COLO668 (cell line): ENCODE measurements around the gene TPP1.

Source experiments
- DNase-seq: peaks from one replicate; lab custom pipeline; 2025; ENCODE audit not compliant: unreplicated experiment; lab: John Stamatoyannopoulos, UW

Gene TPP1

GRCh38 chr11:6596239-6596877 is 22.9 kb downstream of the TPP1 start:
- no peak for DNase-seq

DNA sequence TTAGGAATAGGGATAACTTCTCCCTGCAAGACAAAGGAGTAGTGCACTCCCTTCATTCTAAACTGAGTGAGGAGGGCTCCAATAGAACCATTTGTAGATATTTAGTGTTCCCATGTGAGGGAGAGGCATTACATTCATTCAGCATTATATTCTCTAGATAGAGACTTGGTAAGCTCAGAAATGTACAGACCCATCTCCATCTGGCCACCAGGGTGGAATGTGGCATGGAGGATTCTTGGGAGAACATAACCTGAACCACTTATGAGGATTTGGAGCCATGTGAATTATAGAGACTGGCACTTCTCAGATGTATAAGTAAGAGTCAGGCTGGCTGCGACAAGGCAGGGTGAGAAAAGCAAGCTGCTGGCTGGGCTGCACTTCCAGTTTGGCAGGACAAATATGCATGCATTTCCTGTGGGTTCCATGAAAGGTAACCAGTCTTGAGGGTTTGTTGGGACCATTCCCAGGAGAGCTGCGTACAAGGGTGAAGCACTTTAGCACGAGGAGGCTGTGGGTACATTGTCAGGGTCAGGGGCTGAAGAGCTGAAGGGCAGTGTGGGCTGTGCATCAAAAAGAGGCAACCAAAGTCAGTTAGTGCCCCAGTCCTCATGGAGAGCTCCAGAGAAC is 25.0 kb downstream of the TPP1 start:
- DNase-seq: no peak

DNA sequence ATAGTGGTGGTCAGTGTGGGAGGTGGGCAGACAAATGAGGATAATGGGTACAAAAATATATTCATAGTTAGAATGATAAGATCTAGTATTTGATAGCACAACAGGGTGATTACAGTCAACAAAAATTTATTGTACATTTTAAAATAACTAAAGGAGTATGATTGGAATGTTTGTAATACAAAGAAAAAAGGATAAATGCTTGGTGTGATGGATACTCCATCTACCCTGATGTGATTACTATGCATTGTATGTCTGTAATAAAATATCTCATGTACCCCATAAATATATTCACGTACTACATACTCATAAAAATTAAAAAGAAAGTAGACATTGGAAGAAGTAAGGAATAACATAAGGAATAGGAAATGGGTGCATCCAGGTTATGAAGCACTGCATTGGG is 31.2 kb downstream of the TPP1 start:
- no peak for DNase-seq

DNA sequence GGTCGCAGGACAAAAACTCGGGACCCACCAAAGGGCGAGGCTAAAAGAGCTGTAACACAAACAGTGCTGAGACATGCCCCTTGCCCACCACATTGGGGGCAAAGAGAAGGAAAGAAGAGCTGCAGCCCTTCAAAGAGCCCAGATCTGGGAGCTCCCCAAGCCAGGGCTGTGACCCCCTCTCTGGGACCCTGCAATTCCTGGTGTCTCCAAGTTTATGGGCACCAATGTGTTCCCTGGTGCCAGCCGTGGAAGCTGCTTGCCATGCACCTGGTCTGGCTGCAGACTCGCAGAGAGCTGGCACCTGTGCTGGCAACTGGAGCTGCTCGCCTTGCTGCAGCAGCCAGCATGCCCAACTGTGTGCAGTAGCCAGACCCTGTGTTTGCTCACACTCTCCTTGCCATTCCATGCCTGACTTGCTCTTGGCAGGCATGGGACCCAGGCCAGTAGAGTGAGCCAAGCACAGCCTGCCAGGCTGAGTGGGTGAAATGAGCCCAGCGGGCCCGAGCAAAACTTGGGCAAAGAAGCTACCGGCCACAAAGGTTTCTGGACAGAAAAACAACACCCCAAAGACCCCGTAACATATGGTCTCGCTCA is 31.8 kb downstream of the TPP1 start:
- no peak for DNase-seq

- DNase-seq: no peak
Observed at GRCh38 chr11:6586434-6587359, 32.5 kb downstream of the TPP1 start.

GRCh38 chr11:6584528-6584927 is 34.7 kb downstream of the TPP1 start:
- DNase-seq: no peak

DNA sequence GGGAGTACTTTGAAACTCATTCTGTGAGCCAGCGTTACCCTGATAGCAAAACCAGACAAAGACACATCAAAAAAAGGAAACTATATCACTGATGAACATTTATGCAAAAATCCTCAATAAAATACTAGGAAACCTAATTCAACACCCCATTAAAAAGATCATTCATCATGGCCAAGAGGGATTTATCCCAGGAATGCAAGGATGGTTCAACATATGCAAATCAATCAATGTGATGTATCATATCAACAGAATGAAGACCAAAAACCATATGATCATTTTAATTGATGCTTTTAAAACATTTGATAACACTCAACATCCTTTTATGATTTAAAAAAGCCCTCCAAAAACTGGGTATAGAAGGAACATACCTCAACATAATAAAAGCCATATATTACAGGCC is 35.6 kb downstream of the TPP1 start:
- no peak for DNase-seq

DNA sequence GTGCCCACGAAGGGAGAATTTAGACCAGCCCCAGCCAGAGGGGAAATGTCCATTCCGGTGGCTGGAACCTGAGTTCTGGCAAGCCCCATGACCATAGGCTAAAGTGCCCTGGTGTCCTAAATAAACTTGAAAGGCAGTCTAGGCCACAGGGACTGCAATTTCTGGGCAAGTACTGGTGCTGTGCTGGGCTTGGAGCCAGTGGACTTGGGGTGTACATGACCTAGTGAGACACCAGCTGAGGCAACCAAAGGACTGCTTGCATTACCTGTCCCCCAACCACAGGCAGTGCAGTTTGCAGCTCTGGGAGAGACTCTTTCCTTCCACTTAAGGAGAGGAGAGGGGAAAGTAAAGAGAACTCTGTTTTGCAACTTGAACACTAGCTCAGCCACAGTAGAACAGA is 39.5 kb downstream of the TPP1 start:
- DNase-seq: no peak

DNA sequence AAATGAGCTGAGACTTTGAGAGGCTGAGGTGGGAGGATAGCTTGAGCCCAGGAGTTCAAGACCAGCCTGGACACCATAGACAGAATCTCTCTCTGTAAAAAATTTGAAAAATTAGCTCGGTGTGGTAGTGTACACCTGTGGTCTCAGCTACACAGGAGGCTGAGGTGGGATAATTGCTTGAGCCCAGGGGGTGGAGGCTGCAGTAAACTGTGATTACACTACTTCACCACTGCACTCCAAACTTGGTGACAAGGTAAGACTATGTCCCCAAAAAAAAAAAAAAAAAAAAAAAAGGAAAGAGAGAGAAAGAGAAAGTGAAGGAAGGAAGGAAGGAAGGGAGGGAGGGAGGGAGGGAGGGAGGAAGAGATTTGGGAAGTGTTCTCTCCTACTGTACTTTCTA is 41.1 kb downstream of the TPP1 start:
- no peak for DNase-seq

GRCh38 chr11:6576471-6577373 is 42.5 kb downstream of the TPP1 start:
- no peak for DNase-seq

DNA sequence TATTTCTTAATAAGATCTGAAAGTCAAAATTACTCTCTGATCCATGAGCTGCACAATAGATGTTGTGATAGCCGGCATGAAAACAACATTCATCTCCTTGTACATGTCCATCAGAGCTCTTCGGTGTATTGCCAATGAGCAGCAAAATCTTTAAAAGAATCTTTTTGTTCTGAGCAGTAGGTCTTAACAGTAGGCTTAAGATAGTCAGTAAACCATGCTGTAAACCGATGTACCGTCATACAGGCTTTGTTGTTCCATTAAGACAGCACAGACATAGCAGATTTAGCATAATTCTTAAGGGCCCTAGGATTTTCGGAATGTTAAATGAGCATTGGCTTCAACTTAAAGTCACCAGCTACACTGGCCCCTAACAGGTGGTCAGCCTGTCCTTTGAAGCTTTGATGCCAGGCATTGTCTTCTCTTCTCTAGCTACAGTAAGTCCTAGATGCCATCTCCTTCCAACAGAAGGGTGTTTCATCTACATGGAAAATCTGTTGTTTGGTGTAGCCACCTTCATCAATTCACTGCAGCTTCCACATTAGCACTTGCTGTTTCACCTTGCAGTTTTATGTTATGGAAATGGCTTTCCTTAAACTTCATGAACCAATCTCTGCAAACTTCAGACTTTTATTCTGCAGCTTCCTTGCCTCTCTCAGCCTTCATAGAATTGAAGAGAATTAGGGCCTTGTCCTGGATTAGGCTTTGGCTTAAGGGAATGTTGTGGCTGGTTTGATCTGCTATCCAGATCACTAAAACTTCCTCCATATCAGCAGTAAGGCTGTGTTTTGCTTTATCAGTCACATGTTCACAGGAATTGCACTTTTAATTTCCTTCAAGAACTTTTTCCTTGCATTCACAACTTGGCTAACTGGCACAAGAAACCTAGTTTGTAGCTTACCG is 44.2 kb downstream of the TPP1 start:
- DNase-seq: no peak

DNA sequence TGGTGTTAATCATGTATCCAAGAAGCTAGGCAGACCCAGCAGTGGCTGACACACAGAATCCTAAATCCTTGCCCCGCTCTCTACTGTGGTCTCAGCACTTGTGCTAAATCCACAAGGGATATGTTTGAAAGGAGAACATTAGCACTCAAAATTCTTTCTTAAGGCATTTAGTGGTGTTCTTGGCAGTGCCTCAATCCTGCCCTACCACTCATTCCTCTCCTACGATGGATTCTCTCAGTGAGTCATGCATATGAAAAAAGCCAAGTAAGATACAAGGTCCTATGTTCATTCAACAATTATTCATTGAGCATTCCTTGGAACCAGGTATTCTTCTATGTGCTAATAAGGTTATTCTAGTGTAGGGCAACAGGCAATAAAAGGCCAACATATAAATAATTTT is 47.0 kb downstream of the TPP1 start:
- no peak for DNase-seq

DNA sequence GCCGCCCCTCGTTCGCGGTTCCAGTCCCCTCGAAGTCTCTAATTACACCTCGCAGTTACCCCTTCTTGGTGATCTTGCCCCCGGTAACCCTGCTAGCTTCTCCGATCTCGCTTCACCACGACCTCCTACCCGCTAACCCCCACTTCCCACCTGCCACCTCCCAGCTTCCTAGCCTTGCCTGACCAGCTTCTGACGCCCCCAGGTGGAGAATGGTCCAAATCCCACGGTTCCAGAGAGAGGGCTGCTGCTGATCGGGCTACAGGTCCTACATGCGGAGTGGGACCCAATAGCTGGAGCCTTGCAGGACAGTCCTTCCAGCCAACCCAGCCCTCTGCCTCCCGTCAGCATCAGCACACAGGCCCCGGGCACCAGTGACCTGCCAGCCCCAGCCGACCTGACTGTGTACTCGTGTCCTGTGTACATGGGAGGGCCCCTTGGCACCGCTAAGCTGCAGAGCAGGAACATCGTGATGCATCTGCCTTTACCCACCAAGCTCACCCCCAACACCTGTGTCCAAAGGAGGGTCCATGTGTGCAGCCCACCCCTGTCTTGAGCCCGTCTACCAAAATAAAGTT is 47.7 kb downstream of the TPP1 start:
- DNase-seq: no peak

DNA sequence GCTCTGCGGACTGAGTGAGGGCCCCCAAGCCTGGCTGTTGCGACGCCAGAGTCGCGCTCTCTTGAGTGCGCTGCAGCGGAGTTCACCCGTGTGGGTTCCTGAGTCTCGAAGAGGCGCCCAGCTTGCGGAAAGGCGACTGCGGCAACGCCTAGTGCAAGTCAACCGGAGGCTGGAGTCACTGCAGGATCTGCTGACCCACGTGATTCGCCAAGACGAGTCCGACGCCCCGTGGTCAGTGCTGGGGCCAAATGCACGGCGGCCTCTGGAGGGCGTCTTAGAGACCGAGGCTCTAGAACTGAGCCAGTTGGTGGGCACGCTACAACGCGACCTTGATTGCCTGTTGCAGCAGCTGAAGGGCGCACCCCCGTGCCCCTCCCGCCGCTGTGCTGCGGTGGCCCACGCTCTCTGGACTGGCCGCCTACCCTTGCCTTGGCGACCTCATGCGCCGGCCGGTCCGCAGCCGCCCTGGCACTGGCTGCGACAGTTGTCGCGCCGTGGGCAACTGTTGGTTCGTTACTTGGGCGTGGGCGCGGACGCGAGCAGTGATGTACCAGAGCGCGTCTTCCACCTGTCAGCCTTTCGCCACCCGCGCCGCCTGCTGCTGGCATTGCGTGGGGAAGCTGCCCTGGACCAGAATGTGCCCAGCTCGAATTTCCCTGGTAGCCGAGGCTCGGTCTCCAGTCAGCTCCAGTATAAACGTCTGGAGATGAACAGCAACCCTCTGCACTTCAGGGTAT is 48.4 kb downstream of the TPP1 start:
- DNase-seq: no peak

- no peak for DNase-seq
Observed at GRCh38 chr11:6569706-6570105, 49.5 kb downstream of the TPP1 start.

GRCh38 chr11:6568191-6568918 is 50.9 kb downstream of the TPP1 start:
- no peak for DNase-seq

GRCh38 chr11:6567371-6567745 is 51.9 kb downstream of the TPP1 start:
- no peak for DNase-seq
